GM10847 (cell line): ENCODE results near the gene HENMT1.

ENCODE experiments used
- POLR2A ChIP-seq: IDR thresholded peaks from 2 replicates; pipeline ENCODE4 v1.6.1; 2011; ENCODE audit not compliant: insufficient read length; ENCODE audit errors: extremely low read depth

Gene HENMT1

GRCh38 chr1:108611984-108612383 is 48.9 kb downstream of the HENMT1 start:
- TF ChIP-seq POLR2A, result no peak

GRCh38 chr1:108610073-108610472 is 50.8 kb downstream of the HENMT1 start:
- TF ChIP-seq POLR2A, result no peak

GRCh38 chr1:108609483-108610049 is 51.3 kb downstream of the HENMT1 start:
- no peak for TF ChIP-seq POLR2A

GRCh38 chr1:108606478-108606877 is 54.4 kb downstream of the HENMT1 start:
- TF ChIP-seq POLR2A, result no peak

GRCh38 chr1:108605633-108606032 is 55.3 kb downstream of the HENMT1 start:
- TF ChIP-seq POLR2A, result no peak

- TF ChIP-seq POLR2A, result no peak
Measured at GRCh38 chr1:108601708-108602410, 59.0 kb downstream of the HENMT1 start.

GRCh38 chr1:108600504-108600903 is 60.4 kb downstream of the HENMT1 start:
- no peak for TF ChIP-seq POLR2A

GRCh38 chr1:108598340-108598739 is 62.6 kb downstream of the HENMT1 start:
- TF ChIP-seq POLR2A, result no peak
